H9 (cell line): ENCODE data around the gene CACNB4. TPM values are rescaled to one million over a fixed set of nuclear protein-coding genes. Genes with fewer than 3 reads are reported as not detected.

ENCODE experiments used
- DNase-seq: peaks from one replicate; pipeline ENCODE4 v3.0.0-alpha.2; 2017
- H2AFZ ChIP-seq: one replicate; pipeline ENCODE4 v1.6.1; 2013; ENCODE audit warnings: mild to moderate bottlenecking, low read length, control low read depth, moderate library complexity
- H2AK5ac ChIP-seq: 2 replicates; pipeline ENCODE4 v1.6.1; 2013; ENCODE audit warnings: low read length, control low read depth, mixed read lengths; ENCODE audit not compliant: insufficient read length
- H2BK120ac ChIP-seq: one replicate; pipeline ENCODE4 v1.6.1; 2013; ENCODE audit warnings: low read depth, mild to moderate bottlenecking, low read length, control low read depth, inconsistent platforms; ENCODE audit not compliant: poor library complexity, severe bottlenecking
- H2BK12ac ChIP-seq: 2 replicates; pipeline ENCODE4 v1.6.1; 2013; ENCODE audit warnings: low read length, control low read depth, mixed read lengths, low read depth; ENCODE audit not compliant: insufficient read length
- H2BK15ac ChIP-seq: 2 replicates; pipeline ENCODE4 v1.6.1; 2013; ENCODE audit warnings: low read depth, low read length, control low read depth
- H2BK20ac ChIP-seq: one replicate; pipeline ENCODE4 v1.6.1; 2013; ENCODE audit warnings: low read depth, mild to moderate bottlenecking, low read length, control low read depth, inconsistent platforms; ENCODE audit not compliant: poor library complexity, severe bottlenecking
- H2BK5ac ChIP-seq: 2 replicates; pipeline ENCODE4 v1.6.1; 2013; ENCODE audit warnings: low read length, control low read depth, mixed read lengths; ENCODE audit not compliant: insufficient read length
- H3K14ac ChIP-seq: 2 replicates; pipeline ENCODE4 v1.6.1; 2013; ENCODE audit warnings: low read length, control low read depth; ENCODE audit not compliant: insufficient read depth
- H3K18ac ChIP-seq: 2 replicates; pipeline ENCODE4 v1.6.1; 2013; ENCODE audit warnings: low read depth, mild to moderate bottlenecking, mixed read lengths, low read length, control low read depth; ENCODE audit not compliant: insufficient read length
- H3K23ac ChIP-seq: 2 replicates; pipeline ENCODE4 v1.6.1; 2013; ENCODE audit warnings: low read length, control low read depth, mixed read lengths, low read depth; ENCODE audit not compliant: insufficient read length
- H3K23me2 ChIP-seq: 2 replicates; pipeline ENCODE4 v1.6.1; 2013; ENCODE audit warnings: low read depth, mild to moderate bottlenecking, mixed read lengths, low read length, control low read depth; ENCODE audit not compliant: insufficient read length, poor library complexity, severe bottlenecking
- H3K27ac ChIP-seq: 2 replicates; pipeline ENCODE4 v1.5.1; 2013; ENCODE audit warnings: low read length, control low read depth, mixed read lengths, low read depth; ENCODE audit not compliant: insufficient read length
- H3K27me3 ChIP-seq: 2 replicates; pipeline ENCODE4 v1.6.1; 2013; ENCODE audit warnings: low read length, control low read depth, inconsistent platforms; ENCODE audit not compliant: insufficient read depth
- H3K4ac ChIP-seq: 2 replicates; pipeline ENCODE4 v1.6.1; 2013; ENCODE audit warnings: low read depth, mild to moderate bottlenecking, control low read depth, inconsistent platforms, low read length, moderate library complexity
- H3K4me1 ChIP-seq: 2 replicates; pipeline ENCODE4 v1.6.1; 2013; ENCODE audit warnings: low read length, control low read depth, inconsistent platforms; ENCODE audit not compliant: insufficient read depth
- H3K4me2 ChIP-seq: 2 replicates; pipeline ENCODE4 v1.6.1; 2013; ENCODE audit warnings: low read length, control low read depth, mixed read lengths; ENCODE audit not compliant: insufficient read length, insufficient read depth
- H3K56ac ChIP-seq: 2 replicates; pipeline ENCODE4 v1.6.1; 2013; ENCODE audit warnings: low read depth, mild to moderate bottlenecking, mixed read lengths, low read length, control low read depth; ENCODE audit not compliant: insufficient read length
- H3K79me1 ChIP-seq: 2 replicates; pipeline ENCODE4 v1.6.1; 2013; ENCODE audit warnings: low read depth, mild to moderate bottlenecking, moderate library complexity, low read length, control low read depth, inconsistent platforms; ENCODE audit not compliant: insufficient read depth, poor library complexity, severe bottlenecking
- H3K79me2 ChIP-seq: 2 replicates; pipeline ENCODE4 v1.6.1; 2013; ENCODE audit warnings: low read length, control low read depth, inconsistent platforms; ENCODE audit not compliant: insufficient read depth
- H3K9ac ChIP-seq: 2 replicates; pipeline ENCODE4 v1.6.1; 2013; ENCODE audit warnings: low read length, control low read depth, mixed read lengths; ENCODE audit not compliant: insufficient read length; ENCODE audit errors: extremely low read depth
- H3K9me3 ChIP-seq: one replicate; pipeline ENCODE4 v1.6.1; 2013; ENCODE audit warnings: low read depth, low read length, inconsistent platforms; ENCODE audit not compliant: control insufficient read depth
- H3T11ph ChIP-seq: one replicate; pipeline ENCODE4 v1.6.1; 2013; ENCODE audit warnings: mild to moderate bottlenecking, low read length, control low read depth, inconsistent platforms
- H4K20me1 ChIP-seq: one replicate; pipeline ENCODE4 v1.6.1; 2013; ENCODE audit not compliant: control insufficient read depth, insufficient read length, insufficient read depth
- H4K5ac ChIP-seq: 2 replicates; pipeline ENCODE4 v1.6.1; 2013; ENCODE audit warnings: low read depth, mild to moderate bottlenecking, mixed read lengths, low read length, control low read depth; ENCODE audit not compliant: insufficient read length
- H4K8ac ChIP-seq: replicated peaks from 2 replicates; pipeline ENCODE4 v1.6.1; 2013; ENCODE audit warnings: low read length, control low read depth, mixed read lengths, low read depth; ENCODE audit not compliant: insufficient read length
- H4K91ac ChIP-seq: 2 replicates; pipeline ENCODE4 v1.6.1; 2013; ENCODE audit warnings: low read depth, mild to moderate bottlenecking, moderate library complexity, mixed read lengths, low read length, control low read depth; ENCODE audit not compliant: insufficient read length
- H3K27ac Mint-ChIP-seq, 3 experiments: 2 replicates in 2 of 3; 3 replicates in 1 of 3; pipeline ENCODE4 v1.8.0; 2020 to 2021; ENCODE audit warnings: mixed read lengths in 3 of 3, mild to moderate bottlenecking in 1 of 3, moderate library complexity in 1 of 3
- H3K27me3 Mint-ChIP-seq: 2 replicates; pipeline ENCODE4 v1.8.0; 2021; ENCODE audit warnings: low read depth, mild to moderate bottlenecking, moderate library complexity, mixed read lengths
- H3K36me3 Mint-ChIP-seq, 3 experiments: 2 replicates in 2 of 3; 3 replicates in 1 of 3; pipeline ENCODE4 v1.8.0; 2020 to 2021; ENCODE audit warnings: low read depth in 3 of 3, mixed read lengths in 3 of 3; ENCODE audit not compliant: insufficient read depth in 1 of 3
- H3K4me1 Mint-ChIP-seq, 2 experiments: 2 replicates each; pipeline ENCODE4 v1.8.0; 2020; ENCODE audit warnings: mixed read lengths in 2 of 2
- H3K4me3 Mint-ChIP-seq, 2 experiments: 2 replicates in 1 of 2; 3 replicates in 1 of 2; pipeline ENCODE4 v1.8.0; 2020 to 2021; ENCODE audit warnings: mild to moderate bottlenecking in 2 of 2, mixed read lengths in 2 of 2, moderate library complexity in 1 of 2
- H3K9me3 Mint-ChIP-seq, 2 experiments: 2 replicates in 1 of 2; 3 replicates in 1 of 2; pipeline ENCODE4 v1.8.0; 2020; ENCODE audit warnings: mild to moderate bottlenecking in 2 of 2, mixed read lengths in 2 of 2, moderate library complexity in 1 of 2
- WGBS: extraction: QIAGEN DNeasy Blood & Tissue Kit; methylation state at CpG from one replicate; pipeline ENCODE4 v1.1.7; 2013; ENCODE audit warnings: missing lambda C conversion rate, low lambda C conversion rate, mixed read lengths; ENCODE audit not compliant: insufficient read length; ENCODE audit errors: extremely low coverage; 5-methylcytosine and 5-hydroxymethylcytosine counted together
- total RNA-seq: library from RNA; stranded (reverse); gene quantifications from 2 replicates; pipeline ENCODE4 v1.2.1, GENCODE V29; 2021
- TF ChIP-seq, protein P1 (sequence below): fragments of 200-600 bp; sonication (generic); conservative IDR thresholded peaks from 3 replicates; pipeline ENCODE4 v1.8.0; 2021; ENCODE audit warnings: antibody characterized with exemption, mild to moderate bottlenecking

The CACNB4 gene
- total RNA-seq, 1 experiment from 2014 or later: 1.4 TPM

DNA sequence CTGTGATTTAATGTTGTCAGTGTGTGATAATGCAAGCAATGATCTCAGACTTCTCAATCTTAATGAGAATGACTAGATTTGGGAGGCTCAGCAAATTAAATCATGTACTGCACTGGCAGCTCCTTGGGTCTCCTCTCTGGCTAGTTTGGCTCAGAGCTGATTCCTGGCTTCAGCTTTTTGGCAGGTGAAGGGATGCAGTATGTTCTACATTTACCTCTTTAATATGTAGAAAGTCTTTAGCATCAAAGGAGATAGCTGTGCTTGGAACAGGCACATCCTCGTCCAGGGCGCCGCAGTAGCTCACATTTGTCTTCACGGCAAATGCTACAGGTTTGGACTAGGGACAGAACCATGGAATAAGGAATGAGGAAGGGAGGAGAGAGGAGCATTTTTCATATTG, 218.3 kb downstream of the CACNB4 start:
- no CpG with 5 or more reads among the region's 4 CpGs for WGBS
- H2BK15ac ChIP-seq: no peak overlapping the region
- no peak overlapping the region for H3K4ac ChIP-seq
- H3K9me3 Mint-ChIP-seq: no peaks in the 10 kb centered on the region
- no peak overlapping the region for H4K5ac ChIP-seq
- H4K20me1 ChIP-seq: no peaks in the 10 kb centered on the region
- no peaks in the 10 kb centered on the region for H3K79me2 ChIP-seq
- DNase-seq: no peak
- no peak overlapping the region for H3K18ac ChIP-seq
- H3K14ac ChIP-seq: no peak overlapping the region
- no peak overlapping the region for H2AK5ac ChIP-seq
- H2BK20ac ChIP-seq: no peak overlapping the region
- peaks cover 0 to 4% of the 10 kb centered on the region in 2 experiments; a peak in 2 of 4 replicates for H3K4me1 Mint-ChIP-seq
- H3K4me2 ChIP-seq: no peak overlapping the region
- H2BK120ac ChIP-seq: no peak overlapping the region
- no peaks in the 10 kb centered on the region for H3K9me3 ChIP-seq
- H3K27me3 Mint-ChIP-seq: no peaks in the 10 kb centered on the region
- H3K27ac ChIP-seq: no peak overlapping the region
- H3K4me3 Mint-ChIP-seq: no peak overlapping the region
- no peak overlapping the region for H3K9ac ChIP-seq
- H3K27ac Mint-ChIP-seq: no peak overlapping the region
- no peaks in the 10 kb centered on the region for H3K79me1 ChIP-seq
- no peaks in the 10 kb centered on the region for H3K23me2 ChIP-seq
- no peak overlapping the region for H4K8ac ChIP-seq
- no peak overlapping the region for H3T11ph ChIP-seq
- no peaks in the 10 kb centered on the region; the same call in 1 of the 2 replicates for H3K4me1 ChIP-seq
- peaks cover 0 to 4% (median 2%) of the 10 kb centered on the region in 3 experiments; a peak in 2 of 7 replicates for H3K36me3 Mint-ChIP-seq
- no peak overlapping the region for H2BK5ac ChIP-seq
- no peaks in the 10 kb centered on the region for H3K27me3 ChIP-seq
- H3K23ac ChIP-seq: no peak overlapping the region
- no peak overlapping the region for H2BK12ac ChIP-seq
- H4K91ac ChIP-seq: no peak overlapping the region
- TF ChIP-seq, protein P1, sequence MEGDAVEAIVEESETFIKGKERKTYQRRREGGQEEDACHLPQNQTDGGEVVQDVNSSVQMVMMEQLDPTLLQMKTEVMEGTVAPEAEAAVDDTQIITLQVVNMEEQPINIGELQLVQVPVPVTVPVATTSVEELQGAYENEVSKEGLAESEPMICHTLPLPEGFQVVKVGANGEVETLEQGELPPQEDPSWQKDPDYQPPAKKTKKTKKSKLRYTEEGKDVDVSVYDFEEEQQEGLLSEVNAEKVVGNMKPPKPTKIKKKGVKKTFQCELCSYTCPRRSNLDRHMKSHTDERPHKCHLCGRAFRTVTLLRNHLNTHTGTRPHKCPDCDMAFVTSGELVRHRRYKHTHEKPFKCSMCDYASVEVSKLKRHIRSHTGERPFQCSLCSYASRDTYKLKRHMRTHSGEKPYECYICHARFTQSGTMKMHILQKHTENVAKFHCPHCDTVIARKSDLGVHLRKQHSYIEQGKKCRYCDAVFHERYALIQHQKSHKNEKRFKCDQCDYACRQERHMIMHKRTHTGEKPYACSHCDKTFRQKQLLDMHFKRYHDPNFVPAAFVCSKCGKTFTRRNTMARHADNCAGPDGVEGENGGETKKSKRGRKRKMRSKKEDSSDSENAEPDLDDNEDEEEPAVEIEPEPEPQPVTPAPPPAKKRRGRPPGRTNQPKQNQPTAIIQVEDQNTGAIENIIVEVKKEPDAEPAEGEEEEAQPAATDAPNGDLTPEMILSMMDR: no peak
- no peak overlapping the region for H3K56ac ChIP-seq
- no peak overlapping the region for H2AFZ ChIP-seq
